H1 (cell line): ENCODE data around the gene GATA1. TPM values are rescaled to one million over a fixed set of nuclear protein-coding genes. Genes with fewer than 3 reads are reported as not detected.

Source experiments
- CTCF ChIA-PET: fragments of 300-600 bp; sonication (Branson Sonifier 250); formaldehyde crosslinking; loops from one replicate; lab custom pipeline; 2021; ENCODE audit not compliant: partially characterized antibody; lab: Charles Lee
- POLR2A ChIA-PET: fragments of 300-600 bp; sonication (Branson Sonifier 250); formaldehyde crosslinking; loops from one replicate; lab custom pipeline; 2021; ENCODE audit warnings: inconsistent platforms; ENCODE audit not compliant: partially characterized antibody; lab: Charles Lee
- DNase-seq, 2 experiments: peaks; one replicate each; pipeline versions ENCODE4 v3.0.0 to v3.0.0-alpha.2; 2010 to 2022; ENCODE audit warnings: low spot score in 2 of 2, low read depth in 1 of 2, mixed read lengths in 1 of 2
- FAIRE-seq: peaks from 2 replicates; lab custom pipeline; 2011; peaks lifted over from hg19 to GRCh38; lab: Jason Lieb, UNC
- H2AFZ ChIP-seq: 2 replicates; pipeline ENCODE4 v1.8.1; 2012; ENCODE audit warnings: low read length, inconsistent platforms
- H2AK5ac ChIP-seq: 2 replicates; pipeline ENCODE4 v1.6.1; 2013; ENCODE audit warnings: low read depth, low read length
- H2BK120ac ChIP-seq: replicated peaks from 2 replicates; pipeline ENCODE3; 2013; ENCODE audit warnings: low read depth, low read length, inconsistent platforms
- H2BK12ac ChIP-seq: 2 replicates; pipeline ENCODE4 v1.6.1; 2013; ENCODE audit warnings: low read depth, low read length
- H2BK15ac ChIP-seq: 2 replicates; pipeline ENCODE4 v1.6.1; 2013; ENCODE audit warnings: low read length
- H2BK20ac ChIP-seq: 2 replicates; pipeline ENCODE4 v1.6.1; 2013; ENCODE audit warnings: low read length
- H2BK5ac ChIP-seq: 2 replicates; pipeline ENCODE4 v1.6.1; 2013; ENCODE audit warnings: low read depth, low read length
- H3K14ac ChIP-seq: 2 replicates; pipeline ENCODE4 v1.6.1; 2013; ENCODE audit warnings: inconsistent platforms; ENCODE audit not compliant: insufficient read length
- H3K18ac ChIP-seq: 2 replicates; pipeline ENCODE4 v1.6.1; 2013; ENCODE audit warnings: low read length; ENCODE audit errors: extremely low read depth
- H3K23ac ChIP-seq: 2 replicates; pipeline ENCODE4 v1.6.1; 2013; ENCODE audit warnings: inconsistent platforms; ENCODE audit not compliant: insufficient read length
- H3K23me2 ChIP-seq: 2 replicates; pipeline ENCODE4 v1.6.1; 2013; ENCODE audit warnings: low read depth, low read length
- H3K27ac ChIP-seq: 2 replicates; pipeline ENCODE4 v1.6.1; 2011; ENCODE audit warnings: low read depth, low read length, inconsistent platforms
- H3K27me3 ChIP-seq, 4 experiments: replicated peaks in 1 of 4; 1 replicate in 1 of 4; 2 replicates in 3 of 4; pipeline versions ENCODE4 v1.6.1 to v1.8.1; 2011 to 2013; ENCODE audit warnings: low read length in 3 of 4, mild to moderate bottlenecking in 3 of 4, inconsistent platforms in 2 of 4, mixed read lengths in 2 of 4, moderate library complexity in 1 of 4; ENCODE audit not compliant: control insufficient read depth in 3 of 4, insufficient read depth in 3 of 4; ENCODE audit errors: extremely low read depth in 1 of 4
- H3K36me3 ChIP-seq, 4 experiments: 2 replicates each; pipeline versions ENCODE4 v1.6.1 to v1.8.1; 2011 to 2013; ENCODE audit warnings: mild to moderate bottlenecking in 4 of 4, low read length in 3 of 4, moderate library complexity in 2 of 4, control low read depth in 1 of 4, inconsistent platforms in 1 of 4; ENCODE audit not compliant: insufficient read depth in 4 of 4, control insufficient read depth in 2 of 4
- H3K4ac ChIP-seq: replicated peaks from 2 replicates; pipeline ENCODE3; 2013; ENCODE audit warnings: low read length, low read depth, mixed read lengths, inconsistent platforms; ENCODE audit not compliant: insufficient read length
- H3K4me1 ChIP-seq, 4 experiments: replicated peaks in 1 of 4; 1 replicate in 1 of 4; 2 replicates in 3 of 4; pipeline versions ENCODE4 v1.6.1 to v1.8.1; 2011 to 2013; ENCODE audit warnings: low read length in 3 of 4, inconsistent platforms in 2 of 4, mixed read lengths in 1 of 4; ENCODE audit not compliant: insufficient read depth in 4 of 4, control insufficient read depth in 3 of 4
- H3K4me2 ChIP-seq, 2 experiments: 2 replicates each; pipeline versions ENCODE4 v1.6.1 to v1.8.1; 2011 to 2013; ENCODE audit warnings: low read depth in 2 of 2, low read length in 2 of 2, control low read depth in 1 of 2, inconsistent platforms in 1 of 2, mild to moderate bottlenecking in 1 of 2; ENCODE audit not compliant: insufficient read depth in 1 of 2
- H3K4me3 ChIP-seq, 4 experiments: fragments of 200-600, 300-600 bp in 1 of 4; sonication (generic), shearing (Covaris generic), sonication (Bioruptor Twin) in 1 of 4; 2 replicates each; pipeline versions ENCODE4 v1.5.1 to v1.8.1; 2011 to 2016; ENCODE audit warnings: low read length in 4 of 4, low read depth in 3 of 4, control low read depth in 2 of 4, inconsistent platforms in 2 of 4, mild to moderate bottlenecking in 2 of 4, mixed read lengths in 1 of 4, moderate library complexity in 1 of 4; ENCODE audit not compliant: insufficient read depth in 2 of 4; ENCODE audit errors: extremely low read depth in 1 of 4
- H3K56ac ChIP-seq: replicated peaks from 2 replicates; pipeline ENCODE3; 2013; ENCODE audit warnings: low read depth, mild to moderate bottlenecking, mixed read lengths, low read length, inconsistent platforms; ENCODE audit not compliant: insufficient read length
- H3K79me1 ChIP-seq: 2 replicates; pipeline ENCODE4 v1.6.1; 2013; ENCODE audit warnings: low read depth, low read length, control low read depth
- H3K79me2 ChIP-seq, 2 experiments: 2 replicates each; pipeline versions ENCODE4 v1.6.1 to v1.8.1; 2012 to 2013; ENCODE audit warnings: low read length in 2 of 2, mild to moderate bottlenecking in 2 of 2, inconsistent platforms in 1 of 2; ENCODE audit not compliant: insufficient read depth in 2 of 2, control insufficient read depth in 1 of 2
- H3K9ac ChIP-seq, 4 experiments: replicated peaks in 1 of 4; 1 replicate in 1 of 4; 2 replicates in 3 of 4; pipeline versions ENCODE4 v1.6.1 to v1.8.1; 2011 to 2013; ENCODE audit warnings: low read depth in 3 of 4, low read length in 3 of 4, control low read depth in 2 of 4, mild to moderate bottlenecking in 2 of 4, moderate library complexity in 2 of 4, inconsistent platforms in 1 of 4; ENCODE audit errors: extremely low read depth in 1 of 4
- H3K9me3 ChIP-seq, 2 experiments: 2 replicates each; pipeline versions ENCODE4 v1.6.1 to v1.8.1; 2012 to 2013; ENCODE audit warnings: mild to moderate bottlenecking in 2 of 2, moderate library complexity in 2 of 2, control low read depth in 1 of 2, inconsistent platforms in 1 of 2, low read depth in 1 of 2, low read length in 1 of 2, mixed read lengths in 1 of 2; ENCODE audit not compliant: insufficient read depth in 2 of 2
- H4K20me1 ChIP-seq, 2 experiments: replicated peaks in 1 of 2; 2 replicates each; pipeline versions ENCODE3 to v1.8.1; 2011 to 2013; ENCODE audit warnings: inconsistent platforms in 2 of 2, low read length in 2 of 2, mild to moderate bottlenecking in 1 of 2; ENCODE audit not compliant: insufficient read depth in 2 of 2, control insufficient read depth in 1 of 2
- H4K5ac ChIP-seq: 2 replicates; pipeline ENCODE4 v1.6.1; 2013; ENCODE audit warnings: low read length, low read depth, mixed read lengths, inconsistent platforms; ENCODE audit not compliant: insufficient read length
- H4K8ac ChIP-seq: 2 replicates; pipeline ENCODE4 v1.8.0; 2013; ENCODE audit warnings: mild to moderate bottlenecking, moderate library complexity, low read length, inconsistent platforms; ENCODE audit not compliant: insufficient read depth; ENCODE audit errors: extremely low read depth
- H4K91ac ChIP-seq: replicated peaks from 2 replicates; pipeline ENCODE3; 2013; ENCODE audit warnings: low read length, mixed read lengths, inconsistent platforms; ENCODE audit not compliant: insufficient read length
- ASH2L ChIP-seq: fragments of 200-600, 300-600 bp; sonication (generic); IDR thresholded peaks from one replicate; pipeline ENCODE4 v1.7.1; 2017; ENCODE audit warnings: low read length
- CTBP2 ChIP-seq: IDR thresholded peaks from 2 replicates; pipeline ENCODE4 v1.7.0; 2011; ENCODE audit warnings: borderline replicate concordance, mild to moderate bottlenecking, moderate library complexity, mixed read lengths, low read length; ENCODE audit not compliant: insufficient read depth, insufficient read length
- EGR1 ChIP-seq: IDR thresholded peaks from 2 replicates; pipeline ENCODE4 v1.6.1; 2011; ENCODE audit warnings: low read depth, low read length, borderline replicate concordance
- WGBS, 2 experiments: shearing (Covaris generic) in 1 of 2; methylation state at CpG; one replicate each; pipeline versions ENCODE4 v1.1.6 to v1.1.7; 2013 to 2015; ENCODE audit warnings: low lambda C conversion rate in 2 of 2, mixed read lengths in 2 of 2, inconsistent platforms in 1 of 2, low coverage in 1 of 2, missing lambda C conversion rate in 1 of 2; ENCODE audit not compliant: insufficient replicate concordance in 2 of 2, insufficient coverage in 1 of 2, insufficient read length in 1 of 2; ENCODE audit errors: extremely low coverage in 1 of 2, missing lambda C conversion rate in 1 of 2; 5-methylcytosine and 5-hydroxymethylcytosine counted together
- polyA plus RNA-seq, 7 experiments: library from polyadenylated mRNA; depleted of rRNA in 3 of 7; stranded (reverse) in 5 of 7; unstranded in 2 of 7; fragments of >200 nt in 5 of 7; fragments of 200-250 nt in 2 of 7; gene quantifications; 1 replicate in 5 of 7; 2 replicates in 1 of 7; 4 replicates in 1 of 7; pipeline versions ENCODE4 v1.2.1 to v1.2.3, GENCODE V29; 2011 to 2013; ENCODE audit warnings: missing spikeins in 2 of 7, mixed read lengths in 2 of 7
- total RNA-seq: library from RNA; stranded (reverse); fragmentation: NEBNext Ultra II Directional; extraction: Animal tissue kit (Norgen Biotek cat#: 25700); gene quantifications from 2 replicates; pipeline ENCODE4 v1.2.1, GENCODE V29; 2021

The GATA1 gene
- total and polyA plus RNA-seq, 2 of the 8 experiments (the other 6 are each of a cell fraction or from before 2014, with no cell fraction given): 0.05 TPM; not detected in 1

DNA sequence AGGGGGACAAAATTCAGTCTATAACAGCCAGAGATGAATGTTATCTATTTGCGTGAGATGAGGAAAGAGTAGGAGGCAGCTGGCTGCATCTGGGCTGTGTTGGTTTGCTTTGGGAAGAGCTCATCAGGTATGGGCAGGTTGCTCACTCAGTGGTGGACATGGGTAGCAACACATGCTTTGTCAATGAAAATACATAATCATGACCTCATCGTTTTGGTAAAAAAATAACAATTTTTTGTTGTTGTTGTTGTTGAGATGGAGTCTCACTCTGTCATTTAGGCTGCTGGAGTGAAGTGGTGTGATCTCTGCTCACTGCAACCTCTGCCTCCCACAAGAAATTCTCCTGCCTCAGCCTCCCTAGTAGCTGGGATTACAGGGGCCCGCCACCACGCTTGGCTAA, 41.2 kb upstream of the GATA1 start:
- Histone ChIP-seq H3K23me2 (no peaks in the 10 kb centered on the region), H3K18ac (no peak overlapping the region), H3K4me2 (no peak overlapping the region), H3K56ac (no peak overlapping the region), H2AK5ac (no peak overlapping the region), H3K27ac (no peak overlapping the region), H3K4me1 (no peaks in the 10 kb centered on the region), H4K91ac (no peak overlapping the region), H3K9ac (no peak overlapping the region), H2BK12ac (no peak overlapping the region), H4K5ac (no peak overlapping the region), H4K20me1 (no peaks in the 10 kb centered on the region), H3K14ac (no peak overlapping the region), H3K9me3 (no peaks in the 10 kb centered on the region), H2BK15ac (no peak overlapping the region), H3K79me1 (no peaks in the 10 kb centered on the region), H3K4me3 (no peak overlapping the region), H2BK120ac (no peak overlapping the region), H2BK5ac (no peak overlapping the region), H2AFZ (no peak overlapping the region), H3K27me3 (no peaks in the 10 kb centered on the region), H3K23ac (no peak overlapping the region), H3K79me2 (no peaks in the 10 kb centered on the region), H2BK20ac (no peak overlapping the region), H4K8ac (no peak overlapping the region), H3K4ac (no peak overlapping the region), H3K36me3 (no peaks in the 10 kb centered on the region)
- no peak for FAIRE-seq
- 86% methylated on average over 2 of the region's 4 CpGs; no CpG with 5 or more reads in 1 of the 2 experiments for WGBS, 2 experiments
- CTCF ChIA-PET: no interaction called here
- POLR2A ChIA-PET: no interaction called here
- DNase-seq: no peak
- no peak for TF ChIP-seq EGR1
- TF ChIP-seq ASH2L: no peak
- TF ChIP-seq CTBP2: no peak
